CD1c-positive myeloid dendritic cell (primary cell): Measurements from ENCODE around the gene DYNLL2.
"Not testable (repeated sequence)": the region's sequence is repeated elsewhere in the genome, so short reads cannot be mapped to it uniquely, and the experiment has no call there.

Experiments used
- DNase-seq: peaks from one replicate; pipeline ENCODE4 v3.0.0-alpha.2; 2016; ENCODE audit errors: extremely low spot score

The DYNLL2 gene

DNA sequence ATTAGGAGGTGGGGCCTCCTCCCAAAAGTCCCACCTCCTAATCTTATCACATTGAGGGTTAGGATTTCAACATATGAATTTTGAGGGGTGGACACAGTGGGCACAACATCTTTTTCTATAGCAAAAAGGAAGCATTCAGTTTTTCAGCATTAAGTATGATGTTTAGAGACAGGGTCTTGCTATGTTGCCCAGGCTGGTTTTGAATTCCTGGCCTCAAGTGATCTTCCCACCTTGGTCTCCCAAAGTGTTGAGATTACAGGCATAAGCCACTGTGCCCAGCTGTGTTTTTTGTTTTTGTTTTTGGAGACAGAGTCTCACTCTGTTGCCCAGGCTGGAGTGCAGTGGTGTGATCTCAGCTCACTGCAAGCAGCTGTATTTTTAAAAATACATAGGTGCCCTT, 18.7 kb downstream of the DYNLL2 start:
- not testable (repeated sequence) for DNase-seq

DNA sequence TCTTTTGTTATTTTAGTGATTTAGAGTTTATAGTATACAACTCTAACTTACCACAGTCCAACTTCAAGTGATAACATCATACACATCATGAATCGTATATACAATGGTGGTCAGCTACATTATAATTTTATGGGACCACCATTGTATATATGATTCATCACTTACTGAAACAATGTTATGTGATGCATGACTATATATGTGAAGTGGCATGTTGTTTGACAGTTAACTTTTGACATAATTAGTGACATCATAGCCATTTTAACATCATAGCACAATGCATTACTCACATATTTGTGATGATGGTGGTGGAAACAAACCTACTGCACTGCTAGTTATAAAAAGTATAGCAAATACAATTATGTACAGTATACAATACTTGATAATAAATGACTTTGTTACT, 21.9 kb downstream of the DYNLL2 start:
- DNase-seq: no peak

GRCh38 chr17:58107306-58107705, 24.1 kb downstream of the DYNLL2 start:
- no peak for DNase-seq

DNA sequence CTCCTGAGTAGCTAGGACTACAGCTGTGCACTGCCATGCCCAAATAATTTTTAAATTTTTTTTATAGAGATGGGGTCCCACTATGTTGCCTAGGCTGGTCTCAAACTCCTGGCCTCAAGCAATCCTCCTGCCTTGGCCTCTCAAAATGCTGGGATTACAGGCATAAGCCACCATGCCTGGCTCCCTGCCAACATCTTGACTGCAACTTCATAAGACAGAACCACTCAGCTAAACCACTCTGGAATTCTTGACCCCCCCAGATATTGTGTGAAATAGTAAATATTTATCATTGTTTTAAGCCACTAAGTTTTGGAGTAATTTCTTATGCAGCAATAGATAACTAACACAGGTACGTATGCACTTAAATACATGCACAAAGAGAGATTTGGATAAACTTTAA, 26.0 kb downstream of the DYNLL2 start:
- no peak for DNase-seq

- no peak for DNase-seq
Measured at GRCh38 chr17:58110012-58110411, 26.8 kb downstream of the DYNLL2 start.

DNA sequence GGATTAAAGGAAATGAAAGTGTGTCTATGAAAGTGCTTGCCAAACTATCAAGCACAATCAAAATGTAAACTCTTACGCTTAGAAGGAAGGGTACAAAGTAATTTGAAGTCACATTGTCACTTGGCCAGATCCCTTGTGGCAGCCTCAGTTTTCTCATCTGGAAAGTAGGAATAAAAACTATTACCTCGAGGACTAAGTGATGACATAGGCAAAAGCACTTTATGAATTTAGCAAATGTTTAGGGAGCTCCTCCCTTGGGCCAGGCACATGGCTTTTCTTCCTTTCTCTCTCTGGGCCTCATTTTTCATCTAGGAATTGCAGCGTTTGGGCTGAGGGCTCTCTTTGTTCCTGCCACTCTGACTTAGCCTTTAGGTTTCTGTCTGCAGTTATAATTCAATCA, 28.5 kb downstream of the DYNLL2 start:
- no peak for DNase-seq

- peak; percentile 81 for DNase-seq
Measured at GRCh38 chr17:58112970-58113631, 29.9 kb downstream of the DYNLL2 start.

DNA sequence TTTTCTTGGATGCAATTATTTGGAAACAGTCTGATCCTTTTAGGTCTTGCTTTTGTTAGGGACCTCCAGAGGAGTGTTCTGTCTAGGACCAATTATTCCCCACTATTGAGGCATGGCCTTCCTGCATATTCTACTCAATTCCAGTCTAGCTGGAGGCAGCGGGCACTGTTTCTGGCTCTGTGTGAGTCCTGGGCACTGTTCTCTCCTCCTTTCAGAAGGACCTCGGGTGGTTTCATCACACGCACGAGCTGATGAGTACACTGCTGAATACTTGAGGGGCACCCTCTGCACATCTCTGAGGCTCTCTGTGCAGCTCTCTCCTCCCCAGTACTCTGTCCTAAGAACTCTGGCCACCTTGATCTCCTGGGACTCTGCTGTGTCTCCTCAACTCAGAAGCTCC, 30.7 kb downstream of the DYNLL2 start:
- no peak for DNase-seq

DNA sequence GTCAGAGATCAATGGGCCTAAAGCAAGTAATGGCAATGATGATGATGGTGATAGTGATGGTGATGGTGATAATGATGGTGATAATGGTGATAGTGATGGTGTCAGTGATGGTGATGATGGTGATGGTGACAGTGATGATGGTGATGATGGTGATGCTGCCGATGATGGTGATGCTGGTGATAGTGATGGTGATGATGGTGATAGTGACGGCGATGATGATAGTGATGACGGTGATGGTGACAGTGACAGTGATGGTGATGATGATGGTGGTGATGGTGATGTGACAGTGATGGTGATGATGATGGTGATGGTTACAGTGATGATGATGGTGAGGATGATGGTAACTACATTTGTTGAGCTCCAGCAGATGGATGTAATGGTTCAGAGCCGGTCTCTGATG, 34.2 kb downstream of the DYNLL2 start:
- DNase-seq: no peak

- DNase-seq: no peak
Measured at GRCh38 chr17:58119491-58119890, 36.3 kb downstream of the DYNLL2 start.

DNA sequence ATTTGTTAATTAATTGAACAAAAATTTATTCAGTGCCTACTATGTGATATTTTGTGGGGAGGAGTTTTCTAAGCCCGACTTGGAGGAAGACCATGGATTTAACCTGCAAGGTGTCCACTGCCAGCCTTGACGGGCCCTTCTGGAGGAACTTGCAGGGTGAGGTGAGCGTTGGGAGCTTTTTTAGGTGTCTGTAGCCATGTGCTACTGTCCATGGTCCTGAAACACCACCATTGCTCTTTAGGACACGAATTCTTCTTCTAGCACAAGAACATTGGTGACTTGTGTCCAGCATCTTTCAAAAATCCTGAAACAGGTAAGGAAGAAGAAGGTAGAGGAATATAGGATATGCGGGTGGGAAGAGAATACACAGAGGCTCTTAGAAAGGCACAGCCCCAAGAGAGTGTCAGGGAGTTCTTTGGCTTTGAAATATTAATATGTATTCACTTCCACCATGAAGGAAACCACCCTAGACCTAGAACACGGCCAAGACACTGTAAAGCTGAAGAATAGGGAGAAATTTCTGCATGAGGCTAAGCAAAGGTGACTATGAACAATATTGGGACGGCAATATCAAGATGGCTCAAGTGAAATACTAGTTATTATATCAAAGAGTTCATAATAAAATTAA, 37.1 kb downstream of the DYNLL2 start:
- peak; percentile 40 for DNase-seq

- DNase-seq: peak; percentile 30
Measured at GRCh38 chr17:58121925-58122324, 38.7 kb downstream of the DYNLL2 start.

GRCh38 chr17:58127846-58128245, 44.6 kb downstream of the DYNLL2 start:
- no peak for DNase-seq

DNA sequence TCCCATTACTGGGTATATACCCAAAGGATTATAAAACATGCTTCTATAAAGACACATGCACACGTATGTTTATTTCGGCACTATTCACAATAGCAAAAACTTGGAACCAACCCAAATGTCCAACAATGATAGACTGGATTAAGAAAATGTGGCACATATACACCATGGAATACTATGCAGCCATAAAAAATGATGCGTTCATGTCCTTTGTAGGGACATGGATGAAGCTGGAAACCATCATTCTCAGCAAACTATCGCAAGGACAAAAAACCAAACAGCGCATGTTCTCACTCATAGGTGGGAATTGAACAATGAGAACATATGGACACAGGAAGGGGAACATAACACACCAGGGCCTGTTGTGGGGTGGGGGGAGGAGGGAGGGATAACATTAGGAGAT, 49.5 kb downstream of the DYNLL2 start:
- DNase-seq: not testable (repeated sequence)

- DNase-seq: no peak
Measured at GRCh38 chr17:58136669-58137279, 53.6 kb downstream of the DYNLL2 start.

DNA sequence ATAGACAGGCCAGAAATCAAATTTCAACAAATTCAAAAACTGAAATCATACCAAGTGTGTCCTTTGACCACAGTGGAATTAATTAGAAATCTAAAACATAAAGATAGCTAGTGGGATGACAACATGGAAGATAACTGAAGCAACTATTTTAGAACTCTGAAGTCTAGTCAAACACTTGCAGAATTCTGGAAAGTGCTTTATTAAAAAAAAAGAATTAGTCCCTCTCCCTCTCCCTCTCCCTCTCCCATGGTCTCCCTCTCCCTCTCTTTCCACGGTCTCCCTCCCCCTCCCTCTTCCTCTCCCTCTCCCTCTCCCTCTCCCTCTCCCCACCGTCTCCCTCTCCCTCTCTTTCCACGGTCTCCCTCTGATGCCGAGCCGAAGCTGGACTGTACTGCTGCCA, 58.3 kb downstream of the DYNLL2 start:
- no peak for DNase-seq

DNA sequence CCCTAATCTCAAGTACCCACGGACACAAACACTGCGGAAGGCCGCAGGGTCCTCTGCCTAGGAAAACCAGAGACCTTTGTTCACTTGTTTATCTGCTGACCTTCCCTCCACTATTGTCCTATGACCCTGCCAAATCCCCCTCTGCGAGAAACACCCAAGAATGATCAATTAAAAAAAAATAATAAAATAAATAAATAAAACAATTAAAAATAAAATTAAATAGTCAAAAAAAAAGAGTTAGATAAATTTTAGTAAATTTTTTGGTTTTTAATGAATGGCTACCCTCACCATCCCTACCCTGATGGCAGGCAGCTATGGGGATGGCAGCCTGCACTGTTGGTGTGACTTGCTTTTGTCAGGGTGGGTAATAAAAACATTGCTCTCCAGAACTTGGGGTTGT, 60.1 kb downstream of the DYNLL2 start:
- not testable (repeated sequence) for DNase-seq

DNA sequence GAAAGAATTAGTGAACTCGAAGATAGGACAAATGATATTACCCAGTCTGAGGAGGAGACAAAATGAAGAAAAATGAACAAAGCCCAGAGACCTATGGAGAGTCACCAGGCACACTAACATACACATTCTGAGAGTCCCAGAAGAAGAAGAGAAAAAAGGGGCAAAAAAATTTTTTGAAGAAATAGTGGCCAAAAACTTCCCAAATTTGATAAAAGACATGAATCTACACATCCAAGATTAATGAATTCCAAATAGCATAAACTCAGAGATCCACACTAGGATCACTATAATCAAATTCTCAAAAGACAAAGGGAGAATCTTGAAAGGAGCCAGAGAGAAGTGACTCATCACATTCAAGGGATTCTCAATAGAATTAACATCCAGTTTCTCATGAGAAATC, 61.6 kb downstream of the DYNLL2 start:
- DNase-seq: no peak
